IMR-90 (cell line): Measurements from ENCODE around the gene LNX1. TPM values are rescaled to one million over a fixed set of nuclear protein-coding genes. Genes with fewer than 3 reads are reported as not detected.
A peak's percentile ranks its signal among the peaks of the same experiment; 100 is the strongest.

Experiments
- ATAC-seq: fragments of 200-7000 bp; cut with Tn5 transposase; 2 replicates; pipeline ENCODE4 v1.9.1; 2020; ENCODE audit warnings: low read depth, mild to moderate bottlenecking, moderate library complexity
- BruUV-seq: library from RNA; stranded (reverse); fragments of 400-500 nt; replicated peaks from 2 replicates; lab custom pipeline; 2021; lab: Mats Ljungman, UMichigan
- CTCF ChIA-PET: fragments of 300-600 bp; formaldehyde crosslinking; extraction: SDS; loops from one replicate; lab custom pipeline; 2021; ENCODE audit warnings: antibody characterized with exemption; lab: Yijun Ruan, JAX
- POLR2A ChIA-PET: fragments of 300-600 bp; sonication (Branson Sonifier 250); formaldehyde crosslinking; loops from one replicate; lab custom pipeline; 2022; ENCODE audit warnings: antibody characterized with exemption; ENCODE audit not compliant: unreplicated experiment; lab: Charles Lee
- DNase-seq: peaks from one replicate; pipeline ENCODE4 v3.0.0; 2013
- H2AFZ ChIP-seq: replicated peaks from 2 replicates; pipeline ENCODE3; 2013; ENCODE audit warnings: low read length, mild to moderate bottlenecking; ENCODE audit not compliant: poor library complexity
- H2AK5ac ChIP-seq: 2 replicates; pipeline ENCODE4 v1.6.1; 2013; ENCODE audit warnings: low read depth, low read length, inconsistent platforms
- H2AK9ac ChIP-seq: replicated peaks from 2 replicates; pipeline ENCODE3; 2013; ENCODE audit warnings: mild to moderate bottlenecking, low read depth, low read length, moderate library complexity; ENCODE audit not compliant: poor library complexity
- H2BK120ac ChIP-seq: 2 replicates; pipeline ENCODE4 v1.6.1; 2013; ENCODE audit warnings: low read depth, low read length, inconsistent platforms
- H2BK15ac ChIP-seq: 3 replicates; pipeline ENCODE4 v1.6.1; 2013; ENCODE audit warnings: low read depth, low read length, inconsistent platforms
- H2BK20ac ChIP-seq: 2 replicates; pipeline ENCODE4 v1.6.1; 2013; ENCODE audit warnings: low read depth, mild to moderate bottlenecking, inconsistent platforms, low read length, moderate library complexity
- H2BK5ac ChIP-seq: 2 replicates; pipeline ENCODE4 v1.6.1; 2013; ENCODE audit warnings: mild to moderate bottlenecking, low read depth, low read length, inconsistent platforms; ENCODE audit not compliant: poor library complexity, severe bottlenecking
- H3K14ac ChIP-seq: replicated peaks from 2 replicates; pipeline ENCODE4 v1.6.1; 2013; ENCODE audit warnings: low read depth, low read length, inconsistent platforms
- H3K18ac ChIP-seq: 2 replicates; pipeline ENCODE4 v1.6.1; 2013; ENCODE audit warnings: low read depth, low read length, control low read depth
- H3K23ac ChIP-seq: 2 replicates; pipeline ENCODE4 v1.6.1; 2013; ENCODE audit warnings: low read depth, low read length, inconsistent platforms
- H3K27ac ChIP-seq: 2 replicates; pipeline ENCODE4 v1.5.1; 2013; ENCODE audit warnings: mild to moderate bottlenecking, control low read depth, low read length; ENCODE audit not compliant: insufficient read depth
- H3K27me3 ChIP-seq: 2 replicates; pipeline ENCODE4 v1.6.1; 2013; ENCODE audit warnings: low read length; ENCODE audit not compliant: control insufficient read depth, insufficient read depth
- H3K36me3 ChIP-seq: 2 replicates; pipeline ENCODE4 v1.6.1; 2013; ENCODE audit warnings: low read length, mixed read lengths; ENCODE audit not compliant: control insufficient read depth, insufficient read depth
- H3K4ac ChIP-seq: 2 replicates; pipeline ENCODE4 v1.6.1; 2013; ENCODE audit warnings: low read depth, low read length, inconsistent platforms
- H3K4me1 ChIP-seq: 2 replicates; pipeline ENCODE4 v1.6.1; 2013; ENCODE audit warnings: low read length, mixed read lengths; ENCODE audit not compliant: control insufficient read depth, insufficient read depth
- H3K4me2 ChIP-seq: 2 replicates; pipeline ENCODE4 v1.6.1; 2013; ENCODE audit warnings: low read depth, mild to moderate bottlenecking, control low read depth, low read length, moderate library complexity
- H3K4me3 ChIP-seq: 2 replicates; pipeline ENCODE4 v1.5.1; 2013; ENCODE audit warnings: low read depth, mild to moderate bottlenecking, control low read depth, low read length, moderate library complexity; ENCODE audit not compliant: insufficient read depth
- H3K56ac ChIP-seq: 2 replicates; pipeline ENCODE4 v1.6.1; 2013; ENCODE audit warnings: low read length, inconsistent platforms; ENCODE audit not compliant: insufficient read depth; ENCODE audit errors: extremely low read depth
- H3K79me1 ChIP-seq, 2 experiments: 2 replicates each; pipeline ENCODE4 v1.6.1; 2013; ENCODE audit warnings: low read length in 2 of 2, inconsistent platforms in 1 of 2, low read depth in 1 of 2
- H3K9ac ChIP-seq: 2 replicates; pipeline ENCODE4 v1.6.1; 2013; ENCODE audit warnings: low read depth, low read length, control low read depth
- H3K9me1 ChIP-seq: 2 replicates; pipeline ENCODE4 v1.6.1; 2013; ENCODE audit warnings: low read length, inconsistent platforms; ENCODE audit not compliant: insufficient read depth
- H3K9me3 ChIP-seq: 2 replicates; pipeline ENCODE4 v1.6.1; 2013; ENCODE audit warnings: low read length; ENCODE audit not compliant: control insufficient read depth, insufficient read depth
- H4K20me1 ChIP-seq: 2 replicates; pipeline ENCODE4 v1.6.1; 2013; ENCODE audit warnings: low read length, inconsistent platforms; ENCODE audit not compliant: insufficient read depth
- H4K5ac ChIP-seq: 2 replicates; pipeline ENCODE4 v1.6.1; 2013; ENCODE audit warnings: mild to moderate bottlenecking, low read depth, low read length, control low read depth
- H4K8ac ChIP-seq, 2 experiments: 2 replicates each; pipeline ENCODE4 v1.6.1; 2013; ENCODE audit warnings: low read depth in 2 of 2, low read length in 2 of 2, control low read depth in 1 of 2, inconsistent platforms in 1 of 2
- H4K91ac ChIP-seq: 2 replicates; pipeline ENCODE4 v1.6.1; 2013; ENCODE audit warnings: low read depth, low read length, inconsistent platforms; ENCODE audit not compliant: insufficient read depth
- BHLHE40 ChIP-seq: fragments of 150-350 bp; IDR thresholded peaks from 2 replicates; pipeline ENCODE4 v1.6.1; 2016; ENCODE audit warnings: mild to moderate bottlenecking, low read depth, low read length
- CHD1 ChIP-seq: IDR thresholded peaks from 2 replicates; pipeline ENCODE4 v1.6.1; 2012; ENCODE audit warnings: low read depth, low read length, improper control_type of control experiment
- CTCF ChIP-seq: conservative IDR thresholded peaks from 2 replicates; pipeline ENCODE4 v1.5.1; 2012; ENCODE audit warnings: mild to moderate bottlenecking, low read depth, low read length, improper control_type of control experiment
- ELK1 ChIP-seq: fragments of 150-350 bp; IDR thresholded peaks from 2 replicates; pipeline ENCODE4 v1.6.1; 2016; ENCODE audit warnings: low read depth, mild to moderate bottlenecking, low read length, moderate library complexity, borderline replicate concordance
- FOS ChIP-seq: fragments of 150-350 bp; IDR thresholded peaks from 2 replicates; pipeline ENCODE4 v1.6.1; 2016; ENCODE audit warnings: low read depth, low read length
- MAFK ChIP-seq: IDR thresholded peaks from 2 replicates; pipeline ENCODE4 v1.6.1; 2012; ENCODE audit warnings: low read depth, low read length, improper control_type of control experiment
- MAZ ChIP-seq: IDR thresholded peaks from 2 replicates; pipeline ENCODE4 v1.6.1; 2012; ENCODE audit warnings: low read depth, mild to moderate bottlenecking, low read length, improper control_type of control experiment, moderate library complexity, borderline replicate concordance
- NFE2L2 ChIP-seq: fragments of 150-350 bp; IDR thresholded peaks from 2 replicates; pipeline ENCODE4 v1.6.1; 2016; ENCODE audit warnings: low read depth, mild to moderate bottlenecking, low read length
- RAD21 ChIP-seq: IDR thresholded peaks from 2 replicates; pipeline ENCODE4 v1.6.1; 2012; ENCODE audit warnings: low read length, improper control_type of control experiment
- RCOR1 ChIP-seq: IDR thresholded peaks from 2 replicates; pipeline ENCODE4 v1.6.1; 2012; ENCODE audit warnings: mild to moderate bottlenecking, low read length, improper control_type of control experiment; ENCODE audit not compliant: insufficient replicate concordance
- RFX5 ChIP-seq: IDR thresholded peaks from 2 replicates; pipeline ENCODE4 v1.8.0; 2012; ENCODE audit warnings: low read depth, mild to moderate bottlenecking, low read length, moderate library complexity
- SMC3 ChIP-seq: fragments of 150-350 bp; IDR thresholded peaks from 2 replicates; pipeline ENCODE4 v1.6.1; 2016; ENCODE audit warnings: low read depth, mild to moderate bottlenecking, antibody characterized with exemption, low read length, moderate library complexity
- USF2 ChIP-seq: fragments of 150-350 bp; IDR thresholded peaks from 2 replicates; pipeline ENCODE4 v1.6.1; 2017; ENCODE audit warnings: mild to moderate bottlenecking, antibody characterized with exemption, low read length, low read depth
- WGBS, 2 experiments: methylation state at CpG; one replicate each; pipeline versions ENCODE4 v1.1.5 to v1.1.7; 2013; ENCODE audit warnings: missing lambda C conversion rate in 2 of 2; ENCODE audit not compliant: insufficient read length in 1 of 2; ENCODE audit errors: extremely low coverage in 2 of 2; 5-methylcytosine and 5-hydroxymethylcytosine counted together
- dilution Hi-C: fragments of 300-500 bp; cut with HindIII; formaldehyde crosslinking; loops from one replicate; pipeline ENCODE4 v1.14.3; 2018; ENCODE audit warnings: low sequenced_read_pairs; ENCODE audit not compliant: unreplicated experiment
- in situ Hi-C: fragments of 300-500 bp; cut with MboI; formaldehyde crosslinking; loops from 3 replicates; pipeline ENCODE4 v1.14.3; 2019; ENCODE audit warnings: low sequenced_read_pairs, inconsistent platforms, mixed read lengths
- intact Hi-C: fragments of 100-400 bp; cut with micrococcal nuclease; formaldehyde crosslinking; loops from 2 replicates; pipeline ENCODE4 v1.10.0; 2022
- polyA plus RNA-seq, 3 experiments: library from polyadenylated mRNA; depleted of rRNA; stranded (reverse); fragments of >200 nt; gene quantifications; 2 replicates each; pipeline ENCODE4 v1.2.3, GENCODE V29; 2012; ENCODE audit warnings: low replicate concordance in 1 of 3
- total RNA-seq: library from RNA; depleted of rRNA; stranded (reverse); fragments of >200 nt; gene quantifications from 2 replicates; pipeline ENCODE4 v1.2.3, GENCODE V29; 2012

The LNX1 gene
- total and polyA plus RNA-seq, 2 of the 4 experiments (the other 2 are of a cell fraction), result 0.15 to 0.36 TPM

GRCh38 chr4:53478671-53479456, 112.4 kb downstream of the LNX1 start:
- in situ Hi-C loops (no loop called here), dilution Hi-C loops (no loop called here), intact Hi-C loops (loop anchor here (5.0 kb wide), 5 partner anchors 98 to 748 kb away; partner anchors contain the start of gene PDGFRA)
- H2AFZ ChIP-seq, result peak overlapping the region; percentile 72
- peak overlapping the region; percentile 97; the same call in 1 of the 2 replicates for H2AK5ac ChIP-seq
- ChIA-PET CTCF (interaction anchor here (0.5 to 1.6 kb wide), 2 partner anchors 164 to 228 kb away, joined by 3 read pairs; no protein-coding TSS in a partner anchor), POLR2A (no interaction called here)
- no peaks in the 10 kb centered on the region for H3K27me3 ChIP-seq
- no peaks in the 10 kb centered on the region for H3K36me3 ChIP-seq
- no peaks in the 10 kb centered on the region for H3K79me1 ChIP-seq
- H3K9ac ChIP-seq, result no peak overlapping the region
- peak overlapping the region; percentile 96 for H2BK5ac ChIP-seq
- H2BK120ac ChIP-seq, result peak overlapping the region; percentile 98
- DNase-seq, result peak; percentile 94
- H3K27ac ChIP-seq, result peak overlapping the region; percentile 90
- H3K56ac ChIP-seq, result peak overlapping the region; percentile 37; the same call in 1 of the 2 replicates
- no peak overlapping the region for H3K4me3 ChIP-seq
- peak overlapping the region; percentile 39 to 88 for H4K8ac ChIP-seq
- peak; percentile 40 for ATAC-seq
- H2AK9ac ChIP-seq, result peak overlapping the region; percentile 59
- peak overlapping the region; percentile 97 for H3K18ac ChIP-seq
- peak overlapping the region; percentile 98 for H2BK20ac ChIP-seq
- no peaks in the 10 kb centered on the region for H3K9me3 ChIP-seq
- H4K91ac ChIP-seq, result peak overlapping the region; percentile 86
- H3K4me1 ChIP-seq, result peaks cover 22% of the 10 kb centered on the region
- H4K5ac ChIP-seq, result peak overlapping the region; percentile 76; the same call in 1 of the 2 replicates
- WGBS, 2 experiments, result no CpG with 5 or more reads among the region's 4 CpGs
- H3K4ac ChIP-seq, result peak overlapping the region; percentile 82
- BruUV-seq, result no TSS peak
- H3K9me1 ChIP-seq, result peaks cover 7% of the 10 kb centered on the region; the same call in 1 of the 2 replicates
- peak overlapping the region; percentile 70; the same call in 1 of the 2 replicates for H3K4me2 ChIP-seq
- peak overlapping the region; percentile 69 for H3K14ac ChIP-seq
- H4K20me1 ChIP-seq, result no peaks in the 10 kb centered on the region
- peak overlapping the region; percentile 76 for H2BK15ac ChIP-seq
- peak overlapping the region; percentile 66; the same call in 1 of the 2 replicates for H3K23ac ChIP-seq
- TF ChIP-seq ELK1, result no peak
- TF ChIP-seq RAD21, result 0 out of 2 replicates have a peak, but pooled peaks have one; percentile 3
- TF ChIP-seq CTCF, result no peak
- TF ChIP-seq RCOR1, result peak; percentile 82
- peak; percentile 82 for TF ChIP-seq NFE2L2
- TF ChIP-seq BHLHE40, result no peak; the same call in 1 of the 2 replicates
- no peak for TF ChIP-seq USF2
- no peak for TF ChIP-seq MAZ
- no peak for TF ChIP-seq RFX5
- peak; percentile 91 for TF ChIP-seq FOS
- TF ChIP-seq SMC3, result no peak
- no peak for TF ChIP-seq CHD1
- peak; percentile 86 for TF ChIP-seq MAFK
